KMS-11 (cell line): Measurements from ENCODE around the gene GRID1.

ENCODE experiments used
- H2AFZ ChIP-seq: fragments of 200-600 bp; sonication (generic); 2 replicates; pipeline ENCODE4 v1.6.1; 2016; ENCODE audit warnings: antibody characterized with exemption, mixed run types, low read depth
- H3K27ac ChIP-seq: fragments of 200-600 bp; sonication (generic); 2 replicates; pipeline ENCODE4 v1.6.1; 2016; ENCODE audit warnings: mild to moderate bottlenecking, mixed run types
- H3K27me3 ChIP-seq: fragments of 200-600 bp; sonication (generic); 2 replicates; pipeline ENCODE4 v1.6.1; 2017; ENCODE audit warnings: mild to moderate bottlenecking, low read depth, mixed run types, moderate library complexity; ENCODE audit not compliant: insufficient read depth
- H3K36me3 ChIP-seq: fragments of 200-600 bp; sonication (generic); 2 replicates; pipeline ENCODE4 v1.6.1; 2017; ENCODE audit warnings: mild to moderate bottlenecking, mixed run types; ENCODE audit not compliant: insufficient read depth
- H3K4me1 ChIP-seq: fragments of 200-600 bp; sonication (generic); 2 replicates; pipeline ENCODE4 v1.6.1; 2016; ENCODE audit warnings: mild to moderate bottlenecking, low read depth, mixed run types; ENCODE audit not compliant: poor library complexity, severe bottlenecking
- H3K4me2 ChIP-seq: fragments of 200-600 bp; sonication (generic); 2 replicates; pipeline ENCODE4 v1.7.0; 2016; ENCODE audit warnings: mild to moderate bottlenecking, mixed run types
- H3K4me3 ChIP-seq: fragments of 200-600 bp; sonication (generic); IDR thresholded peaks from 2 replicates; pipeline ENCODE4 v1.6.1; 2017; ENCODE audit warnings: low read depth, low read length, mixed read lengths; ENCODE audit not compliant: insufficient read depth
- H3K79me2 ChIP-seq: fragments of 200-600 bp; sonication (generic); 2 replicates; pipeline ENCODE4 v1.6.1; 2016; ENCODE audit warnings: low read depth, mixed run types; ENCODE audit not compliant: insufficient read depth
- H3K9ac ChIP-seq: fragments of 200-600 bp; sonication (generic); 2 replicates; pipeline ENCODE4 v1.6.1; 2016; ENCODE audit warnings: mild to moderate bottlenecking, mixed run types
- H4K20me1 ChIP-seq: fragments of 200-600 bp; sonication (generic); 2 replicates; pipeline ENCODE4 v1.6.1; 2016; ENCODE audit warnings: mild to moderate bottlenecking, mixed run types; ENCODE audit not compliant: insufficient read depth
- TF ChIP-seq, protein P1 (sequence below): fragments of 200-600 bp; sonication (generic); conservative IDR thresholded peaks from 2 replicates; pipeline ENCODE4 v1.6.1; 2017; ENCODE audit warnings: low read depth, mild to moderate bottlenecking, antibody characterized with exemption, low read length, moderate library complexity, mixed read lengths

Gene GRID1

DNA sequence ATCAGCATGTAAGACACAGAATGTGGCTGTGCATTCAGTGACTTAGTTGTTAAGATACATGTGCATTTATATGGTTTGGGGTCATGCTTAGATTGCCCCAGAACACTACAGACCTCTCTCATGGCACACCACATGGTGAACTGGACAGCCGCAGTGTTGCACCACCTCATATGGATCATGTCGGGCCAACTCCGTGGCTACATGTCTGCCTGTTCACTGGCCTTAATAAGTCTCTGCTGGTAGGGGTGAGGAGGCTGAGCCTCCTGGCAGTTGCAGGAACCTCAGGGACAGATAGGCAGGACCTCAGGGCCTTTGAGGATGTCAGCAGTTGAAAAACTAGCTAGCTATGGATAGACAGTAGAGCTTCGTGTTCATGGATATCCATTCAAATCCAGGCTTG is 751.0 kb downstream of the GRID1 start:
- peaks cover 41% of the 10 kb centered on the region for H3K4me1 ChIP-seq
- no peaks in the 10 kb centered on the region for H4K20me1 ChIP-seq
- no peak overlapping the region for H3K4me3 ChIP-seq

DNA sequence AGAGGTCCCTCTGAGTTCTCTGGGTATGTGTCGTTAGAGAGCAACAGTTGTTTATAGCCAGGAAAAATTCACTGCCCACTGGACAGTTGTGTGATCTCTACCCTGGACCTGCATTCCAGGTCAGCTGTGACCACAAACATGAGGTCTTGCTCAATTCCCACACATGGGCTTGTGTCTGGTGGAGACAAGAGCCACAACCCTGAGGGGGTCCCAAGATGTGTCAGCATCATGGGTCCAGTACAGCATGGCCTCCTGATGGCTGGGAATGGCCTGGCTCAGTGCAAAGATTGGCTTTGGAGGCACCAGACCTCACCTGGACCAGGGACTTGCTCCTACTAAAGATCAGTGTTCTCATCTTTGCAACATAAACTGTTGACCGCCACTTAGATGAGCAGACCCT is 751.6 kb downstream of the GRID1 start:
- H4K20me1 ChIP-seq: no peaks in the 10 kb centered on the region
- H3K9ac ChIP-seq: no peak overlapping the region
- H3K4me2 ChIP-seq: peak overlapping the region; percentile 10; the same call in 1 of the 2 replicates
- H3K4me1 ChIP-seq: peaks cover 41% of the 10 kb centered on the region
- TF ChIP-seq, protein P1, sequence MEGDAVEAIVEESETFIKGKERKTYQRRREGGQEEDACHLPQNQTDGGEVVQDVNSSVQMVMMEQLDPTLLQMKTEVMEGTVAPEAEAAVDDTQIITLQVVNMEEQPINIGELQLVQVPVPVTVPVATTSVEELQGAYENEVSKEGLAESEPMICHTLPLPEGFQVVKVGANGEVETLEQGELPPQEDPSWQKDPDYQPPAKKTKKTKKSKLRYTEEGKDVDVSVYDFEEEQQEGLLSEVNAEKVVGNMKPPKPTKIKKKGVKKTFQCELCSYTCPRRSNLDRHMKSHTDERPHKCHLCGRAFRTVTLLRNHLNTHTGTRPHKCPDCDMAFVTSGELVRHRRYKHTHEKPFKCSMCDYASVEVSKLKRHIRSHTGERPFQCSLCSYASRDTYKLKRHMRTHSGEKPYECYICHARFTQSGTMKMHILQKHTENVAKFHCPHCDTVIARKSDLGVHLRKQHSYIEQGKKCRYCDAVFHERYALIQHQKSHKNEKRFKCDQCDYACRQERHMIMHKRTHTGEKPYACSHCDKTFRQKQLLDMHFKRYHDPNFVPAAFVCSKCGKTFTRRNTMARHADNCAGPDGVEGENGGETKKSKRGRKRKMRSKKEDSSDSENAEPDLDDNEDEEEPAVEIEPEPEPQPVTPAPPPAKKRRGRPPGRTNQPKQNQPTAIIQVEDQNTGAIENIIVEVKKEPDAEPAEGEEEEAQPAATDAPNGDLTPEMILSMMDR: no peak
- no peaks in the 10 kb centered on the region for H3K79me2 ChIP-seq
- no peak overlapping the region for H2AFZ ChIP-seq
- H3K4me3 ChIP-seq: no peak overlapping the region
- no peaks in the 10 kb centered on the region for H3K36me3 ChIP-seq
- H3K27me3 ChIP-seq: no peaks in the 10 kb centered on the region
- no peak overlapping the region for H3K27ac ChIP-seq

More for the DNA sequence above, 751.0 kb downstream of the GRID1 start:
- H3K27ac ChIP-seq: no peak overlapping the region
- TF ChIP-seq, protein P1: no peak
- H3K9ac ChIP-seq: no peak overlapping the region
- H3K79me2 ChIP-seq: no peaks in the 10 kb centered on the region
- H3K36me3 ChIP-seq: no peaks in the 10 kb centered on the region
- H2AFZ ChIP-seq: no peak overlapping the region
- H3K4me2 ChIP-seq: no peak overlapping the region
- H3K27me3 ChIP-seq: no peaks in the 10 kb centered on the region

DNA sequence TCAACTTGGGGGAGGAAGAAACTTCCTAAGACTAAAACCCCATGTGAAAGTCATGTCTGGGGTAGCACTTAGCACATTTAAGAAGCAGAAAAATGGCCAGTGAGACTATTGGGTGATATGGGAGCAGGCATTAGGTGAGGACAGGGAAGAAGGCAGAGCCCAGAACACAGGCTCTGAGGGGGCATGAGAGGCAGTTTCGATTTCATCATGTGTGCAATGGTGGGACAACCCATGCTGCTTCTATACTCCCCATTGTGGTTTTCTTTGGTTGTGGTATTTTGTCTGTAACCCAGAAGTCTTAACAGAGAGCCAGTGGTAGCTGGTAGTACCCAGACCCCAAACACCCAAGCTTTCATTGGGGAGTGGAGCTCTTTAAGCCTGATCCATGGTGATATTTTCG is 752.0 kb downstream of the GRID1 start:
- Histone ChIP-seq H3K79me2 (no peaks in the 10 kb centered on the region), H3K27me3 (no peaks in the 10 kb centered on the region), H3K4me2 (peak overlapping the region; percentile 10; the same call in 1 of the 2 replicates), H3K4me1 (peaks cover 41% of the 10 kb centered on the region), H3K27ac (no peak overlapping the region), H3K4me3 (no peak overlapping the region), H3K36me3 (no peaks in the 10 kb centered on the region), H2AFZ (no peak overlapping the region), H3K9ac (no peak overlapping the region), H4K20me1 (no peaks in the 10 kb centered on the region)
- TF ChIP-seq, protein P1: no peak

DNA sequence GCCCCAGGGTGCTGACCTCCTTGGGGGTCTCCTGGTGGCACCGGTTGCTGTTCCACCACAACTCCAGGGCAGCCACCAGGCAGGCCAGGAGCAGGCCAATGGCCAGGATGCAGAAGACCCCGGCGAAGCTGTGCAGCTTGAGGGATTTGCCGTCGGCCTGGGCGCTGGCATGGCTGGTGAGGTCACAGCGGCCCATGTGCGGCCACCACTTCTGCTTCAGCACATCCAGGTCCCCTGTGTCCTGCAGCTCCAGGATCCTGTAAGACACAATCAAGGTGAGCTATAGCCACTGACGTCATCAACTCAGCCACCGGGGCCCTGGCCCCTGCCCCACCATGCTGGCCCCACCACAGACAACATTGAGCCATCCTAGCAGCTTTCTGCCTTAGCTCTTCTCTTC is 753.2 kb downstream of the GRID1 start:
- no peak overlapping the region for H3K4me3 ChIP-seq
- TF ChIP-seq, protein P1: no peak
- H4K20me1 ChIP-seq: no peaks in the 10 kb centered on the region
- H3K27ac ChIP-seq: no peak overlapping the region
- no peaks in the 10 kb centered on the region for H3K27me3 ChIP-seq
- peaks cover 41% of the 10 kb centered on the region for H3K4me1 ChIP-seq
- no peak overlapping the region for H3K9ac ChIP-seq
- H2AFZ ChIP-seq: no peak overlapping the region
- no peaks in the 10 kb centered on the region for H3K36me3 ChIP-seq
- H3K4me2 ChIP-seq: peak overlapping the region; percentile 95; the same call in 1 of the 2 replicates
- H3K79me2 ChIP-seq: no peaks in the 10 kb centered on the region
